NB4 (cell line): ENCODE measurements around the gene IGFL3.
"Not testable (repeated sequence)": the region's sequence is repeated elsewhere in the genome, so short reads cannot be mapped to it uniquely, and the experiment has no call there.

Experiments
- MYC ChIP-seq: IDR thresholded peaks from 2 replicates; pipeline ENCODE4 v1.6.1; 2011; ENCODE audit warnings: low read depth, low read length
- POLR2A ChIP-seq: IDR thresholded peaks from 2 replicates; pipeline ENCODE4 v1.6.1; 2011; ENCODE audit warnings: mild to moderate bottlenecking; ENCODE audit not compliant: insufficient read length; ENCODE audit errors: extremely low read depth
- TF ChIP-seq, protein P1 (sequence below): IDR thresholded peaks from one replicate; pipeline ENCODE4 v1.5.1; 2012; ENCODE audit warnings: low read depth, low read length

DNA sequence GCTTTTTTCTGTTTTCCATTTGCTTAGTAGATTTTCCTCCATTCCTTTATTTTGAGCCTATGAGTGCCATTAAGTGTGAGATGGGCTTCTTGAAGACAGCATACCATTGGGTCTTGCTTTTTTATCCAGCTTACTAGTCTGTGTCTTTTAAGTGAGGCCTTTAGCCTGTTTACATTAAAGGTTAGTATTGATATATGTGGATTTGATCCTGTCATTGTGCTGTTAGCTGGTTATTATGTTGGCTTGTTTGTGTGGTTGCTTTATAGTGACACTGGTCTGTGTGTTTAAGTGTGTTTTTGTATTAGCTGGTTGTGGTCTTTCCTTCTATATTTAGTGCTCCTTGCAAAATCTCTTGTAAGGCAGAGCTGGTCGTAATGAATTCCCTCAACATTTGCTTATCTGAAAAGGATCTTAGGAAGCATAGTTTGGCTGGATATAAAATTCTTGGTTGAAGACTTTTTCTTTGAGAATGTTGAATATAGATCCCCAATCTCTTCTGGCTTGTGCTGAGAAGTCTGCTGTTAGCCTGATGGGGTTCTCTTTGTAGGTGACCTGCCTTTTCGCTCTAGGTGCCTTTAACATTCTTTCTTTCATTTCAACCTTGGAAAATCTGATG lies 37.3 kb upstream of the IGFL3 start:
- TF ChIP-seq, protein P1, sequence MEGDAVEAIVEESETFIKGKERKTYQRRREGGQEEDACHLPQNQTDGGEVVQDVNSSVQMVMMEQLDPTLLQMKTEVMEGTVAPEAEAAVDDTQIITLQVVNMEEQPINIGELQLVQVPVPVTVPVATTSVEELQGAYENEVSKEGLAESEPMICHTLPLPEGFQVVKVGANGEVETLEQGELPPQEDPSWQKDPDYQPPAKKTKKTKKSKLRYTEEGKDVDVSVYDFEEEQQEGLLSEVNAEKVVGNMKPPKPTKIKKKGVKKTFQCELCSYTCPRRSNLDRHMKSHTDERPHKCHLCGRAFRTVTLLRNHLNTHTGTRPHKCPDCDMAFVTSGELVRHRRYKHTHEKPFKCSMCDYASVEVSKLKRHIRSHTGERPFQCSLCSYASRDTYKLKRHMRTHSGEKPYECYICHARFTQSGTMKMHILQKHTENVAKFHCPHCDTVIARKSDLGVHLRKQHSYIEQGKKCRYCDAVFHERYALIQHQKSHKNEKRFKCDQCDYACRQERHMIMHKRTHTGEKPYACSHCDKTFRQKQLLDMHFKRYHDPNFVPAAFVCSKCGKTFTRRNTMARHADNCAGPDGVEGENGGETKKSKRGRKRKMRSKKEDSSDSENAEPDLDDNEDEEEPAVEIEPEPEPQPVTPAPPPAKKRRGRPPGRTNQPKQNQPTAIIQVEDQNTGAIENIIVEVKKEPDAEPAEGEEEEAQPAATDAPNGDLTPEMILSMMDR: not testable (repeated sequence)
- not testable (repeated sequence) for TF ChIP-seq POLR2A, MYC
